ENCODE data around the gene PBX4. TPM values are rescaled to one million over a fixed set of nuclear protein-coding genes. Genes with fewer than 3 reads are reported as not detected.
A peak's percentile ranks its signal among the peaks of the same experiment; 100 is the strongest.

The PBX4 gene
- total RNA-seq, 1 donor from 2014 or later: 3.4 TPM

DNA sequence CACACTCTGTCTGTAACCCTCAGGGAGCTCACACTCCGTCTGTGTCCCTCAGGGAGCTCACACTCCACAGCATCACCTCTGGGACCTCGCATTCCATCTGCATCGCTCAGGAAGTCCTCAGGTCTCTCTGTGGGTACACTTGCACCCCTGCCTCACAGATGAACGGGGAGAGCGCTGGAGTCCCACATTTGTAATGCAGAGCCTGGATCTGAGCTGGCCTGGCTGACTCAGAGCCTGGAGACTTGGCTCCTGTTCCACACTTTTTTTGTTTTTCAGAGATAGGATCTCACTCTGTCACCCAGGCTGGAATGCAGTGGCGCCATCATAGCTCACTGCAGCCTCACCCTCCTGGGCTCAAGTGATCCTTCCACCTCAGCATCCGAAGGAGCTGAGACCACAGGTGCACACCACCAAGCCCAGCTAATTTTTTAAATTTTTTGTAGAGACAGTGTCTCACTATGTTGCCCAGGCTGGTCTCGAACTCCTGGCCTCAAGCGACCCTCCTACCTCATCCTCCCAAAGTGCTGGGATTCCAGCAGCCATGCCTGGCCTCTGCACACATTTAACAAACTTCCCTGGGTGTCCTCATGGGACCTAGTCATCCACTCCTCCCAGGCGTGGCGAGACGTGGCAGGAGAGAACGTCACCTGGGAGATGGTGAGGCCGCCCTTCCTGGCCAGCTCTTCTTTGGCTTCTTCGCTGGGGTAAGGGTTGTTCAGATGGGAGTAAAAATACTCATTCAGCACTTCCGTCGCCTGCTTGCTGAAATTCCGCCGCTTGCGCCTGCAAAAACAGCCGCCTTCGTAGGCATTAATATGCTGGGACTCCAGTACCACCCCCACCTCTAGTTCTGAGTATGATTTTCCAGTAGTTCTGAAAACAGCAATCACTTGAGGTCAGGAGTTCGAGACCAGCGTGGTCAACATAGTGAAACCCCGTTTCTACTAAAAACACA is 49.4 kb downstream of the PBX4 start:
- TF ChIP-seq, protein P1, sequence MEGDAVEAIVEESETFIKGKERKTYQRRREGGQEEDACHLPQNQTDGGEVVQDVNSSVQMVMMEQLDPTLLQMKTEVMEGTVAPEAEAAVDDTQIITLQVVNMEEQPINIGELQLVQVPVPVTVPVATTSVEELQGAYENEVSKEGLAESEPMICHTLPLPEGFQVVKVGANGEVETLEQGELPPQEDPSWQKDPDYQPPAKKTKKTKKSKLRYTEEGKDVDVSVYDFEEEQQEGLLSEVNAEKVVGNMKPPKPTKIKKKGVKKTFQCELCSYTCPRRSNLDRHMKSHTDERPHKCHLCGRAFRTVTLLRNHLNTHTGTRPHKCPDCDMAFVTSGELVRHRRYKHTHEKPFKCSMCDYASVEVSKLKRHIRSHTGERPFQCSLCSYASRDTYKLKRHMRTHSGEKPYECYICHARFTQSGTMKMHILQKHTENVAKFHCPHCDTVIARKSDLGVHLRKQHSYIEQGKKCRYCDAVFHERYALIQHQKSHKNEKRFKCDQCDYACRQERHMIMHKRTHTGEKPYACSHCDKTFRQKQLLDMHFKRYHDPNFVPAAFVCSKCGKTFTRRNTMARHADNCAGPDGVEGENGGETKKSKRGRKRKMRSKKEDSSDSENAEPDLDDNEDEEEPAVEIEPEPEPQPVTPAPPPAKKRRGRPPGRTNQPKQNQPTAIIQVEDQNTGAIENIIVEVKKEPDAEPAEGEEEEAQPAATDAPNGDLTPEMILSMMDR (IDR thresholded peaks at IDR 0.05): no peak
- H3K9me3 ChIP-seq: no peaks in the 10 kb centered on the region
- DNase-seq (no peak), ATAC-seq (no peak)
- no peaks in the 10 kb centered on the region for H3K36me3 ChIP-seq
- H3K4me3 ChIP-seq: no peak overlapping the region
- no peaks in the 10 kb centered on the region for H3K4me1 ChIP-seq
- intact Hi-C loops (cut with DNase I): no loop called here
- no peaks in the 10 kb centered on the region for H3K27me3 ChIP-seq
- H3K27ac ChIP-seq: no peak overlapping the region

DNA sequence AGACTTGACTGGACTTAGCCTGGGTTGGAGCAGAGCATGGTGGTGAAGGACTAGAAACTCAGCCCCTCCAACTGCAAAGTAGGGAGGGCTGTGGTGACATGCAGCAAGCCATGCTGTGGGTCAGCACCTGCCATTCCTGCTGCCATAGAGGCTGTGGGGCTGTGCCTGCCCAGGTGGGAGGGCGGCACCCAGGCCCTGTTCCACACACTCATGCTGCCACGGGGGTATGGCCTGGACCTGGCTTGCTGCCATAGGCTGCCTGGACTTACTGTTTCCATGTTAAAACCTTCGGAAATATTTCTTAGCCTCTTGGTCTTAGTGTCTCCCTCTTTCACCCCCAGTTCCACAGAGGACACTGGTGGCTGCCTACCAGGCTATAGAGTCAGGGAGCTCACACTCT is 51.1 kb downstream of the PBX4 start:
- no peaks in the 10 kb centered on the region for H3K4me1 ChIP-seq
- TF ChIP-seq, protein P1 (IDR thresholded peaks at IDR 0.05): no peak
- intact Hi-C loops (cut with DNase I): no loop called here
- ATAC-seq: no peak
- H3K36me3 ChIP-seq: no peaks in the 10 kb centered on the region
- no peaks in the 10 kb centered on the region for H3K9me3 ChIP-seq
- no peak overlapping the region for H3K4me3 ChIP-seq
- H3K27ac ChIP-seq: no peak overlapping the region
- H3K27me3 ChIP-seq: no peaks in the 10 kb centered on the region
- no peak for DNase-seq

DNA sequence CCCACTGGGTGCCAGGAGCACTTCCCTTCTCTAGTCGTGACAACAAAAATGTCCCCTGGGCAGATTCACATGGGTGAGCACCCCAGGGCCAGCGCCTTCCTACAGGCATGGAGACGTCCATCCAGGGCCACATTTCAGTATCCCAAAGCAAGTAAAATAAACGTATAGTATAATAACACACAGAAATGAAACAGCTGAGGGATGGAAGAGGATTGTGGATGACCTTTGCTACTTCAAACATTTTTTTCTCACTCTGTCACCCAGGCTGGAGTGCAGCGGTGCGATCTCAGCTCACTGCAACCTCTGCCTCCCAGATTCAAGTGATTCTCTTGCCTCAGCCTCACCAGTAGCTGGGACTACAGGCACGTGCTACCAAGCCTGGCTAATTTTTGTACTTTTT is 52.2 kb downstream of the PBX4 start:
- Histone ChIP-seq H3K27me3 (no peaks in the 10 kb centered on the region), H3K9me3 (no peaks in the 10 kb centered on the region), H3K4me3 (no peak overlapping the region), H3K36me3 (no peaks in the 10 kb centered on the region), H3K27ac (no peak overlapping the region), H3K4me1 (no peaks in the 10 kb centered on the region)
- no peak for DNase-seq
- intact Hi-C loops (cut with DNase I): no loop called here
- no peak for ATAC-seq
- TF ChIP-seq, protein P1 (IDR thresholded peaks at IDR 0.05): no peak

DNA sequence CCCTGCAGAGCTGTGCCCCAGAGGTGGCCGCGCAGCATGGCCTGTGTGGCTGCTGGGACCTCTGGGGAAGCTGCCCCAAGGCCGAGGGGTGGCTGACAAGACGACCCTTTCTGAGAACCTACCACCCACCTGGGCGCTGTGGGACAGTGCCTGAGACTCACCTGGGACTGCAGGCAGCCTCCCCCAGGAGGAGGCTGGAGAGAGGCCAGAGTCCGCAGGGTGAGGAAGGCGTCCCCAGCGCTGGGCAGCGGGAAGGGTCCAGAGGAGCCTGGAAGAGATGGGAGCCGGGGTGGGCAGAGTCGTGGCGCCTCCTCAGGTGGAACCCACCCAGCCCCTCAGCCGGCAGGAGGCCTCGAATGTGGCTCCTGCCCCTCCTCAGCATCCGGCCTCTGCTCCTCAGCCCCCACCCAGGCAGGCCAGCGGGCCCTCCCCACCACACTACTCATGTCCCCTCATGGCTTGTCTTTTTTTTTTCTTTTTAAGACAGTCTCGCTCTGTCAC is 55.1 kb downstream of the PBX4 start:
- Histone ChIP-seq H3K36me3 (no peaks in the 10 kb centered on the region), H3K9me3 (no peaks in the 10 kb centered on the region), H3K4me3 (no peak overlapping the region), H3K4me1 (no peaks in the 10 kb centered on the region), H3K27ac (no peak overlapping the region), H3K27me3 (no peaks in the 10 kb centered on the region)
- ATAC-seq (no peak), DNase-seq (no peak)
- TF ChIP-seq, protein P1 (IDR thresholded peaks at IDR 0.05): no peak
- intact Hi-C loops (cut with DNase I): no loop called here

DNA sequence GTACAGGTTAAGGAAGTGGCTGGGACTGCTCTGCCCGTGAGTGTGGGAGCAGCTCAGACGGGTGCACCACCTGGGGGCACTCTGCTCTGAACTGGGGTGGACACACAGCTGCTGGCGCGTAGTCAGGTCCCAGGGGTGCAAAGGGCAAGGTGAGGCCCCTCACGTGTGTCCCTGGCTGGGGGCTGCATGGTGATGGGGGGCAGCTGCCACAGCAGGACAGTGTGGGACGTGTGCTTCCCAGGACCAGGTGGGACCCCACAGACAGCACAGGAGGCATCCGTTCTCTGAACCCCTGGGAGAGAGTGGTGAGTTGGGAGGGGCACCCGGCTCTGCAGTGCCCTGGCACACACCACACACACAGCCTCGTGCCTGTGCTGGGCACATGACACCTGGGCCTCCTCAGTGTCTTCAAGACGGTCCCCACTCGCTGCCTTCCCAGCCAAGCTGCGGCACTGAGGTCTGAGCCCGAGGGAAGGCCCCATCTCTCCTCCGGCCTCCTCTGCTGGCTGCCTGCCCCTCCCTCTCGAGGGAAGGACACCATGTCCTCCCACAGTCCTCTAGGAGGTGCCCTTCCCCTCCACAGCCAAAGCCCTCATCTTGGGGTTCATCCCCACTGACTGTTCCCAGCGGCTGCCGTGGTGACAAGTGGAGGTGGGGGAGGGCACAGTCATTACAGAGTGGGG is 55.7 kb downstream of the PBX4 start:
- intact Hi-C loops (cut with DNase I): no loop called here
- DNase-seq (no peak), ATAC-seq (peak; percentile 30)
- Histone ChIP-seq H3K27me3 (no peaks in the 10 kb centered on the region), H3K9me3 (no peaks in the 10 kb centered on the region), H3K4me1 (no peaks in the 10 kb centered on the region), H3K36me3 (no peaks in the 10 kb centered on the region), H3K27ac (no peak overlapping the region), H3K4me3 (no peak overlapping the region)
- TF ChIP-seq, protein P1 (IDR thresholded peaks at IDR 0.05): peak; percentile 5
